HL-60 (cell line): ENCODE results near the gene ITIH5.

Experiments
- DNase-seq, 2 experiments: peaks; one replicate each; pipeline ENCODE4 v3.0.0-alpha.2; 2010 to 2020; ENCODE audit warnings: low read depth in 1 of 2, low spot score in 1 of 2
- H3K27ac ChIP-seq: fragments of 250-450 bp; sonication (Bioruptor Pico); replicated peaks from 2 replicates; pipeline ENCODE4 v1.5.1; 2020; ENCODE audit warnings: mild to moderate bottlenecking, moderate library complexity
- H3K27me3 ChIP-seq: fragments of 250-450 bp; sonication (Bioruptor Pico); 2 replicates; pipeline ENCODE4 v1.5.1; 2021; ENCODE audit warnings: mild to moderate bottlenecking, moderate library complexity; ENCODE audit not compliant: insufficient read depth, poor library complexity, severe bottlenecking
- H3K4me3 ChIP-seq: replicated peaks from 2 replicates; pipeline ENCODE4 v1.5.1; 2011; ENCODE audit warnings: mild to moderate bottlenecking, control low read depth, low read length; ENCODE audit not compliant: insufficient read depth
- CTCF ChIP-seq: IDR thresholded peaks from one replicate; pipeline ENCODE4 v1.5.1; 2011; ENCODE audit warnings: low read length, control low read depth, inconsistent platforms; ENCODE audit not compliant: insufficient read depth
- GABPA ChIP-seq: IDR thresholded peaks from 2 replicates; pipeline ENCODE4 v1.6.1; 2012; ENCODE audit warnings: low read depth
- POLR2AphosphoS5 ChIP-seq: IDR thresholded peaks from 2 replicates; pipeline ENCODE4 v1.6.1; 2012; ENCODE audit warnings: low read depth
- REST ChIP-seq: IDR thresholded peaks from 2 replicates; pipeline ENCODE4 v1.6.1; 2012; ENCODE audit warnings: low read depth; ENCODE audit not compliant: insufficient replicate concordance
- SPI1 ChIP-seq: IDR thresholded peaks from 2 replicates; pipeline ENCODE4 v1.6.1; 2012; ENCODE audit warnings: low read depth, mild to moderate bottlenecking, borderline replicate concordance

Gene ITIH5

GRCh38 chr10:7606951-7607404 is 59.8 kb downstream of the ITIH5 start:
- H3K27ac ChIP-seq = no peak overlapping the region
- no peaks in the 10 kb centered on the region for H3K27me3 ChIP-seq
- no peak for TF ChIP-seq POLR2AphosphoS5
- TF ChIP-seq GABPA = no peak
- no peak for TF ChIP-seq SPI1
- no peak for TF ChIP-seq CTCF
- no peak for TF ChIP-seq REST
- H3K4me3 ChIP-seq = no peak overlapping the region
- no peak for DNase-seq

- Histone ChIP-seq H3K27ac (no peak overlapping the region), H3K4me3 (no peak overlapping the region), H3K27me3 (no peaks in the 10 kb centered on the region)
- TF ChIP-seq POLR2AphosphoS5 (no peak), GABPA (no peak), REST (no peak), CTCF (no peak), SPI1 (no peak)
- DNase-seq = no peak
These were observed 61.0 kb downstream of the ITIH5 start for GRCh38 chr10:7605565-7606295.

- Histone ChIP-seq H3K27me3 (no peaks in the 10 kb centered on the region), H3K27ac (no peak overlapping the region), H3K4me3 (no peak overlapping the region)
- TF ChIP-seq REST (no peak), GABPA (no peak), SPI1 (no peak), POLR2AphosphoS5 (no peak), CTCF (no peak)
- DNase-seq = no peak
These were observed 65.6 kb downstream of the ITIH5 start for GRCh38 chr10:7601023-7601656.
